Mesenchymal stem cell (in vitro differentiated cells and primary cell): ENCODE data around the gene ZNF609.

Experiments used
- DNase-seq: peaks from one replicate; pipeline ENCODE4 v3.0.0-alpha.2; 2013
- H2AFZ ChIP-seq: one replicate; pipeline ENCODE4 v1.6.1; 2013; ENCODE audit warnings: low read depth, mild to moderate bottlenecking, control low read depth, inconsistent platforms, low read length, moderate library complexity
- H2AK5ac ChIP-seq: 2 replicates; pipeline ENCODE4 v1.6.1; 2013; ENCODE audit warnings: low read length, moderate library complexity, mild to moderate bottlenecking, inconsistent platforms; ENCODE audit not compliant: severe bottlenecking
- H2BK120ac ChIP-seq: one replicate; pipeline ENCODE4 v1.6.1; 2013; ENCODE audit warnings: low read depth, mild to moderate bottlenecking, inconsistent platforms, low read length, moderate library complexity
- H2BK12ac ChIP-seq, 2 experiments: one replicate each; pipeline ENCODE4 v1.6.1; 2013; ENCODE audit warnings: inconsistent platforms in 2 of 2, low read length in 2 of 2, mild to moderate bottlenecking in 2 of 2, moderate library complexity in 2 of 2, control low read depth in 1 of 2
- H2BK15ac ChIP-seq: one replicate; pipeline ENCODE4 v1.6.1; 2013; ENCODE audit warnings: mild to moderate bottlenecking, low read depth, inconsistent platforms; ENCODE audit not compliant: poor library complexity, severe bottlenecking
- H2BK5ac ChIP-seq: 2 replicates; pipeline ENCODE4 v1.6.1; 2013; ENCODE audit warnings: low read depth, mild to moderate bottlenecking, low read length, control low read depth, inconsistent platforms; ENCODE audit not compliant: poor library complexity, severe bottlenecking
- H3K14ac ChIP-seq, 2 experiments: one replicate each; pipeline ENCODE4 v1.6.1; 2013; ENCODE audit warnings: inconsistent platforms in 2 of 2, low read length in 2 of 2, control low read depth in 1 of 2, mild to moderate bottlenecking in 1 of 2, moderate library complexity in 1 of 2
- H3K18ac ChIP-seq, 2 experiments: one replicate each; pipeline ENCODE4 v1.6.1; 2013; ENCODE audit warnings: inconsistent platforms in 2 of 2, low read length in 2 of 2, control low read depth in 1 of 2, low read depth in 1 of 2, mild to moderate bottlenecking in 1 of 2
- H3K23ac ChIP-seq, 2 experiments: one replicate each; pipeline ENCODE4 v1.6.1; 2013; ENCODE audit warnings: inconsistent platforms in 2 of 2, low read length in 2 of 2, mild to moderate bottlenecking in 2 of 2, moderate library complexity in 2 of 2, control low read depth in 1 of 2
- H3K27ac ChIP-seq: 2 replicates; pipeline ENCODE4 v1.5.1; 2013; ENCODE audit warnings: mild to moderate bottlenecking, moderate library complexity, low read length, control low read depth, inconsistent platforms; ENCODE audit not compliant: poor library complexity, severe bottlenecking
- H3K27me3 ChIP-seq, 2 experiments: 2 replicates each; pipeline versions ENCODE4 v1.6.1 to v1.7.0; 2013; ENCODE audit warnings: low read length in 2 of 2, mild to moderate bottlenecking in 2 of 2, moderate library complexity in 2 of 2, control low read depth in 1 of 2, inconsistent platforms in 1 of 2; ENCODE audit not compliant: control insufficient read depth in 1 of 2, insufficient read depth in 1 of 2
- H3K36me3 ChIP-seq, 2 experiments: 2 replicates each; pipeline versions ENCODE4 v1.6.1 to v1.7.0; 2013; ENCODE audit warnings: low read length in 2 of 2, control low read depth in 1 of 2, inconsistent platforms in 1 of 2, low read depth in 1 of 2, mild to moderate bottlenecking in 1 of 2; ENCODE audit not compliant: insufficient read depth in 2 of 2, control insufficient read depth in 1 of 2
- H3K4ac ChIP-seq, 2 experiments: one replicate each; pipeline ENCODE4 v1.6.1; 2013; ENCODE audit warnings: inconsistent platforms in 2 of 2, low read length in 2 of 2, mild to moderate bottlenecking in 2 of 2, moderate library complexity in 2 of 2, control low read depth in 1 of 2, low read depth in 1 of 2
- H3K4me1 ChIP-seq: 2 replicates; pipeline ENCODE4 v1.6.1; 2013; ENCODE audit warnings: low read depth, low read length, control low read depth; ENCODE audit not compliant: control insufficient read depth, insufficient read depth
- H3K4me2 ChIP-seq: 2 replicates; pipeline ENCODE4 v1.6.1; 2013; ENCODE audit warnings: low read length, mild to moderate bottlenecking, inconsistent platforms; ENCODE audit not compliant: poor library complexity, severe bottlenecking
- H3K4me3 ChIP-seq, 2 experiments: 2 replicates each; pipeline versions ENCODE4 v1.5.1 to v1.7.0; 2013; ENCODE audit warnings: low read length in 2 of 2, mild to moderate bottlenecking in 2 of 2, control low read depth in 1 of 2, low read depth in 1 of 2; ENCODE audit not compliant: insufficient read depth in 1 of 2
- H3K79me1 ChIP-seq: replicated peaks from 2 replicates; pipeline ENCODE4 v1.6.1; 2013; ENCODE audit warnings: mild to moderate bottlenecking, control low read depth, low read length, inconsistent platforms; ENCODE audit not compliant: poor library complexity, severe bottlenecking
- H3K9ac ChIP-seq: 2 replicates; pipeline ENCODE4 v1.7.0; 2013; ENCODE audit warnings: mild to moderate bottlenecking, low read length, moderate library complexity
- H3K9me3 ChIP-seq: 2 replicates; pipeline ENCODE4 v1.7.0; 2013; ENCODE audit warnings: mild to moderate bottlenecking, low read length; ENCODE audit not compliant: control insufficient read depth
- H4K8ac ChIP-seq: one replicate; pipeline ENCODE4 v1.6.1; 2013; ENCODE audit warnings: inconsistent platforms, mild to moderate bottlenecking, low read length, moderate library complexity
- H4K91ac ChIP-seq: one replicate; pipeline ENCODE4 v1.6.1; 2013; ENCODE audit warnings: mild to moderate bottlenecking, low read length, inconsistent platforms
- WGBS: methylation state at CpG from one replicate; pipeline ENCODE4 v1.1.7; 2013; ENCODE audit warnings: mixed read lengths; 5-methylcytosine and 5-hydroxymethylcytosine counted together

ZNF609 gene

GRCh38 chr15:64730151-64730550 lies 269.8 kb downstream of the ZNF609 start:
- no peak for DNase-seq
- Histone ChIP-seq H3K79me1 (no peaks in the 10 kb centered on the region), H4K91ac (no peak overlapping the region), H3K4ac (no peak overlapping the region), H2AK5ac (no peak overlapping the region), H3K14ac (no peak overlapping the region), H3K27me3 (peaks cover 0 to 6% of the 10 kb centered on the region in 2 experiments), H3K4me3 (no peak overlapping the region), H2AFZ (no peak overlapping the region), H2BK15ac (no peak overlapping the region), H3K18ac (no peak overlapping the region), H3K36me3 (no peaks in the 10 kb centered on the region), H3K4me2 (no peak overlapping the region), H3K23ac (no peak overlapping the region), H3K9ac (no peak overlapping the region), H3K4me1 (no peaks in the 10 kb centered on the region), H2BK12ac (no peak overlapping the region), H2BK5ac (no peak overlapping the region), H3K9me3 (no peaks in the 10 kb centered on the region), H4K8ac (no peak overlapping the region), H3K27ac (no peak overlapping the region), H2BK120ac (no peak overlapping the region)
- WGBS: 86% methylated on average over 5 of the region's 5 CpGs

GRCh38 chr15:64731012-64731804 lies 270.8 kb downstream of the ZNF609 start:
- DNase-seq: peak; percentile 68
- H3K18ac ChIP-seq: no peak overlapping the region
- no peak overlapping the region for H2AFZ ChIP-seq
- no peak overlapping the region for H3K23ac ChIP-seq
- no peak overlapping the region for H3K4ac ChIP-seq
- no peaks in the 10 kb centered on the region for H3K79me1 ChIP-seq
- peaks cover 2% of the 10 kb centered on the region for H3K4me1 ChIP-seq
- no peak overlapping the region for H4K8ac ChIP-seq
- no peaks in the 10 kb centered on the region for H3K36me3 ChIP-seq
- H4K91ac ChIP-seq: no peak overlapping the region
- peaks cover 0 to 6% of the 10 kb centered on the region in 2 experiments for H3K27me3 ChIP-seq
- no peak overlapping the region for H3K9ac ChIP-seq
- 37% methylated on average over 16 of the region's 16 CpGs for WGBS
- no peak overlapping the region for H2BK15ac ChIP-seq
- peak overlapping the region; percentile 3 for H3K4me2 ChIP-seq
- no peak overlapping the region for H3K4me3 ChIP-seq
- H3K9me3 ChIP-seq: no peaks in the 10 kb centered on the region
- no peak overlapping the region for H3K27ac ChIP-seq
- no peak overlapping the region for H3K14ac ChIP-seq
- no peak overlapping the region for H2AK5ac ChIP-seq
- no peak overlapping the region for H2BK5ac ChIP-seq
- no peak overlapping the region for H2BK120ac ChIP-seq
- H2BK12ac ChIP-seq: no peak overlapping the region

- no peak overlapping the region for H4K91ac ChIP-seq
- no peak overlapping the region for H3K14ac ChIP-seq
- H3K9me3 ChIP-seq: no peaks in the 10 kb centered on the region
- H3K27ac ChIP-seq: no peak overlapping the region
- H3K36me3 ChIP-seq: no peaks in the 10 kb centered on the region
- no peak overlapping the region for H2AK5ac ChIP-seq
- no peak overlapping the region for H3K18ac ChIP-seq
- no peak overlapping the region for H2BK12ac ChIP-seq
- no peak overlapping the region for H3K4ac ChIP-seq
- no peak overlapping the region for H3K4me2 ChIP-seq
- peaks cover 0 to 6% of the 10 kb centered on the region in 2 experiments for H3K27me3 ChIP-seq
- no peak overlapping the region for H2BK120ac ChIP-seq
- H3K9ac ChIP-seq: no peak overlapping the region
- H2BK5ac ChIP-seq: no peak overlapping the region
- H3K23ac ChIP-seq: no peak overlapping the region
- H3K79me1 ChIP-seq: no peaks in the 10 kb centered on the region
- 48% methylated on average over 3 of the region's 9 CpGs for WGBS
- H2AFZ ChIP-seq: no peak overlapping the region
- no peak overlapping the region for H2BK15ac ChIP-seq
- H3K4me3 ChIP-seq: no peak overlapping the region
- no peak for DNase-seq
- no peak overlapping the region for H4K8ac ChIP-seq
- peaks cover 3% of the 10 kb centered on the region for H3K4me1 ChIP-seq
Observed at GRCh38 chr15:64731805-64732151, 271.4 kb downstream of the ZNF609 start.

- Histone ChIP-seq H3K4me2 (no peak overlapping the region), H2BK5ac (no peak overlapping the region), H3K4me1 (peaks cover 3% of the 10 kb centered on the region), H3K18ac (no peak overlapping the region), H2BK12ac (no peak overlapping the region), H2BK120ac (no peak overlapping the region), H3K9me3 (no peaks in the 10 kb centered on the region), H3K23ac (no peak overlapping the region), H4K91ac (no peak overlapping the region), H3K9ac (no peak overlapping the region), H2AK5ac (no peak overlapping the region), H2BK15ac (no peak overlapping the region), H3K79me1 (no peaks in the 10 kb centered on the region), H3K14ac (no peak overlapping the region), H4K8ac (peak overlapping the region; percentile 19), H3K27me3 (peaks cover 0 to 7% of the 10 kb centered on the region in 2 experiments), H3K4me3 (no peak overlapping the region), H2AFZ (no peak overlapping the region), H3K27ac (no peak overlapping the region), H3K4ac (no peak overlapping the region), H3K36me3 (no peaks in the 10 kb centered on the region)
- 75% methylated on average over 6 of the region's 7 CpGs for WGBS
- no peak for DNase-seq
Observed at GRCh38 chr15:64732156-64732860, 271.9 kb downstream of the ZNF609 start.
